GM12872 (cell line): Measurements from ENCODE around the gene ZDHHC18.

Source experiments
- CTCF ChIP-seq: IDR thresholded peaks from 3 replicates; pipeline ENCODE4 v1.5.1; 2011; ENCODE audit warnings: low read depth, mild to moderate bottlenecking, low read length, moderate library complexity; ENCODE audit not compliant: insufficient read depth

Gene ZDHHC18

GRCh38 chr1:26853156-26853555 lies 26.7 kb downstream of the ZDHHC18 start:
- TF ChIP-seq CTCF, result peak; percentile 88

GRCh38 chr1:26853600-26853999 lies 27.1 kb downstream of the ZDHHC18 start:
- no peak for TF ChIP-seq CTCF

GRCh38 chr1:26854906-26855305 lies 28.4 kb downstream of the ZDHHC18 start:
- no peak for TF ChIP-seq CTCF

- TF ChIP-seq CTCF, result no peak
Measured at GRCh38 chr1:26855636-26856035, 29.1 kb downstream of the ZDHHC18 start.

- no peak for TF ChIP-seq CTCF
Measured at GRCh38 chr1:26856181-26856580, 29.7 kb downstream of the ZDHHC18 start.

GRCh38 chr1:26856604-26857469 lies 30.3 kb downstream of the ZDHHC18 start:
- TF ChIP-seq CTCF, result no peak

GRCh38 chr1:26857473-26858060 lies 31.1 kb downstream of the ZDHHC18 start:
- TF ChIP-seq CTCF, result no peak
